Measurements from ENCODE around the gene KATNBL1. TPM values are rescaled to one million over a fixed set of nuclear protein-coding genes. Genes with fewer than 3 reads are reported as not detected.

KATNBL1 gene
- total RNA-seq, 1 donor from 2014 or later, result 63.9 TPM

GRCh38 chr15:34246276-34246976 is 36.5 kb upstream of the KATNBL1 start:
- no peak overlapping the region for H3K4me3 Mint-ChIP-seq
- no peak for DNase-seq (ENCODE audit: extremely low spot score, unreplicated experiment)
- H3K27ac Mint-ChIP-seq, result no peak overlapping the region
- H3K36me3 Mint-ChIP-seq, result no peaks in the 10 kb centered on the region
- no peaks in the 10 kb centered on the region for H3K4me1 Mint-ChIP-seq (ENCODE audit: unreplicated experiment)
- no peak for TF ChIP-seq CTCF (conservative IDR thresholded peaks at IDR 0.05)
- no peaks in the 10 kb centered on the region for H3K27me3 Mint-ChIP-seq
- no peaks in the 10 kb centered on the region for H3K9me3 Mint-ChIP-seq

GRCh38 chr15:34243226-34243625 is 33.3 kb upstream of the KATNBL1 start:
- H3K4me3 Mint-ChIP-seq, result no peak overlapping the region
- no peaks in the 10 kb centered on the region for H3K36me3 Mint-ChIP-seq
- no peaks in the 10 kb centered on the region for H3K27me3 Mint-ChIP-seq
- no peak overlapping the region for H3K27ac Mint-ChIP-seq
- DNase-seq (ENCODE audit: extremely low spot score, unreplicated experiment), result no peak
- H3K4me1 Mint-ChIP-seq (ENCODE audit: unreplicated experiment), result no peaks in the 10 kb centered on the region
- H3K9me3 Mint-ChIP-seq, result no peaks in the 10 kb centered on the region
- no peak for TF ChIP-seq CTCF (conservative IDR thresholded peaks at IDR 0.05)

- no peaks in the 10 kb centered on the region for H3K36me3 Mint-ChIP-seq
- no peaks in the 10 kb centered on the region for H3K27me3 Mint-ChIP-seq
- H3K4me1 Mint-ChIP-seq (ENCODE audit: unreplicated experiment), result no peaks in the 10 kb centered on the region
Observed at GRCh38 chr15:34242331-34242710, 32.4 kb upstream of the KATNBL1 start.

GRCh38 chr15:34241376-34242330 is 31.8 kb upstream of the KATNBL1 start:
- no peaks in the 10 kb centered on the region for H3K9me3 Mint-ChIP-seq
- H3K36me3 Mint-ChIP-seq, result peaks cover 1% of the 10 kb centered on the region

More at GRCh38 chr15:34242331-34242710, 32.4 kb upstream of the KATNBL1 start:
- H3K27ac Mint-ChIP-seq, result no peak overlapping the region
- no peak for DNase-seq (ENCODE audit: extremely low spot score, unreplicated experiment)
- no peak for TF ChIP-seq CTCF (conservative IDR thresholded peaks at IDR 0.05)
- H3K9me3 Mint-ChIP-seq, result no peaks in the 10 kb centered on the region
- no peak overlapping the region for H3K4me3 Mint-ChIP-seq

GRCh38 chr15:34240537-34240936 is 30.6 kb upstream of the KATNBL1 start:
- H3K27ac Mint-ChIP-seq, result no peak overlapping the region
- H3K4me1 Mint-ChIP-seq (ENCODE audit: unreplicated experiment), result no peaks in the 10 kb centered on the region

More at GRCh38 chr15:34241376-34242330, 31.8 kb upstream of the KATNBL1 start:
- no peak for DNase-seq (ENCODE audit: extremely low spot score, unreplicated experiment)
- H3K27me3 Mint-ChIP-seq, result no peaks in the 10 kb centered on the region
- peak; percentile 83 for TF ChIP-seq CTCF (conservative IDR thresholded peaks at IDR 0.05)
- H3K27ac Mint-ChIP-seq, result no peak overlapping the region
- H3K4me3 Mint-ChIP-seq, result no peak overlapping the region
- H3K4me1 Mint-ChIP-seq (ENCODE audit: unreplicated experiment), result no peaks in the 10 kb centered on the region

More at GRCh38 chr15:34240537-34240936, 30.6 kb upstream of the KATNBL1 start:
- no peak for TF ChIP-seq CTCF (conservative IDR thresholded peaks at IDR 0.05)
- H3K9me3 Mint-ChIP-seq, result no peaks in the 10 kb centered on the region
- peaks cover 4% of the 10 kb centered on the region for H3K36me3 Mint-ChIP-seq
- no peaks in the 10 kb centered on the region for H3K27me3 Mint-ChIP-seq
- DNase-seq (ENCODE audit: extremely low spot score, unreplicated experiment), result no peak
- H3K4me3 Mint-ChIP-seq, result no peak overlapping the region

All from type B pancreatic cell (in vitro differentiated cells).